GM04504 (cell line): ENCODE results near the gene POTEF.
"Not testable (repeated sequence)": the region's sequence is repeated elsewhere in the genome, so short reads cannot be mapped to it uniquely, and the experiment has no call there.

Experiments
- DNase-seq: peaks from one replicate; pipeline ENCODE4 v3.0.0-alpha.2; 2012; ENCODE audit warnings: low read depth

Gene POTEF

GRCh38 chr2:130129120-130129829 is at the start of gene POTEF:
Gene POTEF (minus strand): TSS chr2:130129222. CDS start chr2:130120515, 8,707 bp downstream.
- DNase-seq: not testable (repeated sequence)

DNA sequence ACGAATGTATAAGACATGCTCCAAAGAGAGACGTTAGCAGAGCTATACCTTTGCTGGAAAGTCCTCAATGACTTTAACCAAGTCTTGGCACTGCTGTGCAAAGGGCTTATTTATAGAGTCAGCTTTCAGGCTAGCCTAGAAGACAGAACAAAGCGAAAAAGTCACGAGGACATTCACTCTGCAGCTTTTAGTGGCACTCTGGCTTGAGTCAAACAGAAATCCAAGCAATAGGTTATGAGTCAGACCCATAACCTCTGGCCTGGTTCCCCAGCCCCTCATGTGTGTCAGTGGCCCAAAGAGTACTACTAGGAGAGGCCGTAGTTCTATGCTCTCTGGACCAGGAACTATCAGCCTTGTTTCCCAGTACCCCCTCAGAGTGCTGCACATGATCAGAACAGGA is 45.8 kb upstream of the POTEF start:
- DNase-seq: not testable (repeated sequence)

GRCh38 chr2:130169896-130170295 is 40.9 kb upstream of the POTEF start:
- DNase-seq: no peak

DNA sequence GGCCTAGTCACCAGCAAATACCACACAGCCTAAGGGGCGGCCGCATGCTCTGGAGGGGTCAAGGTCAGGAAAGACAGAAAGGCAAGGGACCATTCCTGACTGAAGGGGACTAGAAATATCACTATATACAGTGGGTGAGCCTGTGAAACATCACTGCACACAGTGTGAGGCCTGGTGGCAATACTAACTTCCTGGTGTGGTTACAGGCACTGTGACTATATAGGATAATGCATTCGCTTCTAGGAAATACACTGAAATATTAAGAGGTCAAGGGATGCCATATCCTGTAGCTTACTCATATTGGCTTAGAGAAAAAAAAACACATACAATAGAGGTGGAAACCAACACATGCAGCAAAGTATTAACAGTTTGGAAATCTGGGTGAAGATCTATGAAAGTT is 40.1 kb upstream of the POTEF start:
- not testable (repeated sequence) for DNase-seq

DNA sequence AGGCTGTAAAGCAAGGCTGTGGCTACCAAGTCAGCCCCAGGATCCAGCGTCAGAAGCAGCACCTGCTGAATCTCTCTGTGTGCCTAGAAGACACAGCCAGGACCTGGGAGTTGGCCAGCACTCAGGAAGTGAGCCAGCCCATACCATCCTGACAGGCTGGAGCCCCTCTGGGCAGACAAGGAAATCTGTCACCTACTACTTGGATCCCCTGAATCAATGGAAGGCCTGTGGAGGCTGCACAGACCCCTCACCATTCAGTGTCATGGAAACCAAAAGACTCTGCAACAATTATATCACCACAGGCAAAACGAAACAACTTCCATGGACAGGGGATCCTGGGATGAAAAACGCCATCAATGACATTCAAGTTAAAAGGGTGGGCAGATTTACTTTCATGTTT is 37.6 kb upstream of the POTEF start:
- not testable (repeated sequence) for DNase-seq

DNA sequence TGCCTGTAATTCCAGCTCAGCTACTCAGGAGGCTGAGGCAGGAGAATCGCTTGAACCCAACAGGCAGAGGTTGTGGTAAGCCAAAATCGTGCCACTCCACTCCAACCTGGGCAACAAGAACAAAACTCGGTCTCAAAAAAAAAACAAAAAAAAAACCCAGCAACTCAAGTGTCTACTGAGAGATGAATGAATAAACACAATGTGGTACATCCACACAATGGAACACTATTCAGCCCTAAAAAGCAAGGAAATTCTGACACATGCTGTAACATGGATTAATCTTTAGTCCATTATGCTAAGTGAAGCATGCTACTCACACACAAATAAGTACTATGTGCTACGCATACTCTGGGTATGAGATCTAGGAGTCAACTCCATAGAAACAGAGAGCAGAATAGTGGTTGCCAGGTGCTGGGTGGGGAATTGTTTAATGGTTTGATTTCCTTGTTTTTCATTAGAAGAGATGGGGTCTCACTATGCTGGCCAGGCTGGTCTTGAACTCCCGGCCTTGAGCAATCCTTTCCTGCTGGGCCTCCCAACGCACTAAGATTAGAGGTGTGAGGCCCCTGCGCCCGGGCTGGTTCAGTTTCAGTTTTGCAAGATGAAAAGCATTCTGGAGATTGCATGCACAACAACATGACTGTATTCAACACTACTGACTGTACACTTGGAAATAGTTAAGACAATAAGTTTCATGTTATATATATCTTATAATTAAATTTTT is 36.4 kb upstream of the POTEF start:
- no peak for DNase-seq

DNA sequence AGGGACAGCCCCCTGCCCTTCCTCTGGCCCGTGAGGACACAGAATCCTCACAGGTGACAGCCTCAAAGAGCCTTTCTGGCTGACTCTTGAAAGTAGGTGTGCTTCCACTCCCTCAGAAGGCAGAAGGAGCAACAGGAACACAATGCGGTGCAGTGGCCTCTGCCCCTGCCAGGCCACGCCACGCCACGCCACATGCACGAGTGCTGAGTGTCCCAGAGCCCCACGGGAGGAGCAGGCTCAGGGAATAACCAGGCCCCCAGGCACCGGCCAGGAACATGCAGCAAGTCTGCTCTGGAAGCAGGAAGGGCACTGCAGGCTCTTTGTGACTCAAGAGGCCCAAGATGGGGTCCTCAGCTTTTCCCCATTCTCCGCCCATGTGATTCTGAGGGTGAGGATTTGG is 33.9 kb upstream of the POTEF start:
- no peak for DNase-seq

DNA sequence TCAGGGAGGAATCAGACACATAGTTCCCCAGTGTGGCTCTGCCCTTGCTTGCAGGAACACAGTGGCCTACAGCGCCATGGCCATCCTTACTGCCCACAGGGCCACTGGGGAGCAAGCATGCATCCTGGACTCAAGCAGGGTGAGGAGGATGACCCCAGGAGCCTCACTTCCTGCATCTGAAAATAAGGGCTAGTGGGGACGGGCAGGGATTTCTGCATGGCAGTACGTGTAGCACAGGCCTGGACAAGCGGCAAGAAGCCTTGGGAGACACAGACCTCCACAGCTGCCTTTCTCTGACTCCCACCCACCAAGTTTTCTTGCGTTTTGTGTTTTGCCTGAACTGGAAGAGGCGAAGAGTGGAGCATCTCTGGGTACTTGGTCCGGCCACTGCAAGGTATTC is 33.5 kb upstream of the POTEF start:
- DNase-seq: not testable (repeated sequence)

GRCh38 chr2:130160838-130161705 is 32.0 kb upstream of the POTEF start:
- not testable (repeated sequence) for DNase-seq

GRCh38 chr2:130160131-130160530 is 31.1 kb upstream of the POTEF start:
- DNase-seq: no peak

- DNase-seq: not testable (repeated sequence)
These were observed 30.4 kb upstream of the POTEF start for GRCh38 chr2:130159376-130159775.

DNA sequence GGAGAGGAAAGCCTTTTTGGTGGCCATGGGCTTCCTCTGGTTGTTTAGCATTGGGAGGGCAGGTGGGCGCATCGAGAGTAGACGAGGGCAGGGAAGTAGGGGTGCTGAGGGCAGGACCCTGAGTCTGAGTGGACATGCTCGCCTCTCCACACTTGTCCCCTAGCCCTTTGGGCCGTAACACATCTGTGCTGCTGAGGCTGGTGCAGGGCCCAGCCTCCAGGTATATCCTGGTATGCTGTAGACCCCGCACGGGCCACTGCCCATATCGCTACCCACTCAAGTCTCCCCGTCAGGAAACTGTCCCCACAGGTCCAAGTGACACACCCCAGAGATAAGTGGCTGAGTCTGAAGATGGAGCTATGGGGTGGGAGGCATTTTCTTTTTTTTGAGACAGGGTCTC is 29.6 kb upstream of the POTEF start:
- no peak for DNase-seq

DNA sequence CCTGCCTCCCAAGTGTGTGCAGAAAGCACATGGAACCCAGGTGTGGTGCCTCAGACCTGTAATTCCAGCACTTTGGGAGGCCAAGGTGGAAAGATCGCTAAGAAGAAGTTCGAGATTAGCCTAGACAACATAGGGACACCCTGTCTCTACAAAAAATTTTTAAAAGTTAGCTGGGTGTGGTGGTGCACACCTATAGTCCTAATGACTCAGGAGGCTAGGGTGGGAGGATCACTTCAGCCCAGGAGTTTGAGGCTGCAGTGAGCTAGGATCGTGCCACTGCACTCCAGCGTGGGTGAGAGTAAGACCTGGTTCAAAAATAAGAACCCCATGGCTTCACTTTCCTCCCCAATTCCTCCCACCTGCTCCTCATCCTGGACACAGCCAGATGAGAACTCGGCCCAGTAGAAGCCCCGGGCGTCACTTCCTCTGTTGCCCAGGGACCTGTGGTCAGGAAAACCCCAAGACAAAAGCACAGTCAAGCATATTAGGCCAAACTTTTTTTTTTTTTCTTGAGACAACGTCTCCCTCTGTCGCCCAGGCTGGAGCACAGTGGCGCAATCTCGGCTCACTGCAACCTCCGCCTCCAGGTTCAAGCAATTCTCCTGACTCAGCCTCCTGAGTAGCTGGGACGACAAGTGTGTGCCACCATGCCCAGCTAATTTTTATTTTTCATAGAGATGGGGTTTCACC is 28.9 kb upstream of the POTEF start:
- DNase-seq: not testable (repeated sequence)

DNA sequence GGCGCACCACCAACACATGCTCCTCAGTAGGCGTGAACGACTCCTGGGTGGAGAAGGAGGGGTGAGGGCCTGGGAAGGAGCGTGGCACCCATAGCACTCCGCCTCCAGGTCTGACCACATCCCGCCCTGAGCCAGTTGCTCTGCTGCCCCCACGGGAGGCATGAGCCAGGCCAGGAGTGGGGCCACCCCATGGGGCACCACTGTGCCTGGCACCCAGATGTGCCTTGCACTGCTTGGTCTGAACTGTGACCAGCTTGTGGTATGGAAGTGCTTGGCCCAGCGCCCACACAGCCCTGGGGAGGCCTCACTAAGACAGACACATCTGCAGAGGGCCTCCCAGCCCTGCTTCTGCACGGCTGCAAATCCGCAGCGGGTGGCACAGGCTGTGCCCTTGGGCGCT is 28.3 kb upstream of the POTEF start:
- DNase-seq: not testable (repeated sequence)

DNA sequence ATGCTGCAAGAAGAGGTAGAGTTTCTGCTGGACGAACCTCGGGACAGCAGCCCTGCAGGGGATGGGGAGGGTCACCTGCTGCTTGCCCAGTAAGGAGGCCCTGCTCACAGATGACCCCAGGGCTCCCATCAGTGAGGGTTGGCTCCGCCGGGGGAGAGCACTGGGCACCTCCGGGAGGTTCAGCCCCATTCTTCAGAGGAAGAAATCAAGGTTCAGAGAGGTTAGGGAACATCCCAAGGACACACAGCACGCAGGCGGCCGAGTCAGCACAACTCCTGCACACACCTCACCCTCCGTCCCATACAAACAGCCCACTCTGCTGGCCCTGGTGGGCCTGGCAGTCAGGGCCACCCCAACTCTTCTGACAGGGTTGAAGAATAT is 27.6 kb upstream of the POTEF start:
- no peak for DNase-seq

DNA sequence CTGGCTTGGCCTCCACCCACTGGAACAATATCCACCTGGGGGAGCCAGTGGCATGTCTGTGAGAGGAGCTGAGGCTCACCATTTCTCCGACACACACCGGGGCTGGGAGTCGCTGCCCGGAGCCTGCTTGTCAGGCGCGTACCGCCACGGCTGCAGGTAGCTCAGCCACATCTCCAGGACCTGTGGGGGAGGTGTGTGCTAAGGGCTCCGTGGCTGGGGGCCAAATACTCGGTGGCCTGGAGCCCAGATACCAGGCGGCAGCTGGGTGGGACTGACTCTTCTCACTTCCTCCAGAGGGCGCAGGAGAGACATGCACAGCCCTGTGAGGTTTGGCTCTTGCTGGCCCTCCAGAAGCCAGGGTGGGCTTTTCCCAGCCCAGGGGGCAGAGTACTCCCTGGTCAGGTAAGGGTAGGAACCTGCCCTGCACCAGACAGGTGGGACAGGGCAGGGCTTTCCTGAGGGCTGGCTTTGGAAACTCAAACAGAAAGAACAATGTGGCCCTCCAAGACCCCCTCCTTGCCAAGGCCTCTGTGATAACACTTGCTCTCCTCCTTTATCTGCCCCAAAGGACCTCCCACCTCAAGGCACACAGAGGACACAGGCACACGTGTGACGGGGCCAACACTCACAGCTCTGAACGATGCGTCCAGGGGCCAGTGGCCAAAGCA is 27.1 kb upstream of the POTEF start:
- not testable (repeated sequence) for DNase-seq

DNA sequence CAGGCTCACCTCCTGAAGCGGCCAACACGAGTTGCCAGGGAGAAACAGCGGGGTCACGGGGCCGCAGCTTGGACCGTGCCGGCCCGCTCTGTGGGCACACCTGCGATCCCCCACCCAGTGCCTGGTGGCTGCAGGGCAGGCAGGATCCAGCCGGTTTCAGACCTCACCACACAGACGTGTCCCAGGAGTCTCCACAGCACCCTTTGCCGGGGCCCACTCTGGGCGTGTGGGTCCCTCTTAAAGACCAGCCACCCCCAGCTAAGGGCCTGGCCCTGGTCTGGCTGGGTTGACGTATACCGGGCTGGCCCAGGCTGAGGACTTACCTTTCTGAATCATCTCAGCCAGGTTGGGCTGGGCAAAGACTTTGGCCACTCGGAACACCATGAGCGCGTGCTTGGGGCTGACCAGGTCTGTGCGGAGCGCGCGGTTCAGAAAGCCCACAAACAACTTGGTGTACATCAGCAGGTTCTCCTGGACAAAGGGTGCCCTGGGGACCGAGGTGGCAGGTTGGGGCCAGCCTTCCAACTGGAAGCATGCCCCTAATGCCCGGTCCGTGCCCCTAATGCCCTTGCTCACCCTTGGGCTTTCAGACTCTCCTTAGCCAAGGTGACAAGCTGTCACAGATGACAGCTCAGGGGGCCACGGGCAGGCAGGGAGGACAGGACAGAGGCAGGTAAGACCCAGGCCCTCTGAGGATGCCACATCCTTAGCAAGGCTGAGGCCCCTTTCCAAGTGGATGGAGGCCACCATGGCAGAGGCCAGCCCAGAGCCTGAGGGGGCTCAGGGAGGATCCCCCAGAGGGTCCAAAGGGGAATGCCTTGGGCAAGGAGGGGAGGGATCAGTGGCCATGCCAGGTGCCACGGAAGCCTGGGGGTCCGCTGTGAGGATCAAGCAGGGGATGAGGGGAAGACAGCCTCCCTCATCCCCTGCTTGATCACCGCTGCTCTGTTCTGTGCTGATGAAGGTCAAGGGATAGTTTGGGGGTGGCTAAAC is 26.0 kb upstream of the POTEF start:
- no peak for DNase-seq

GRCh38 chr2:130154423-130154770 is 25.4 kb upstream of the POTEF start:
- DNase-seq: not testable (repeated sequence)

DNA sequence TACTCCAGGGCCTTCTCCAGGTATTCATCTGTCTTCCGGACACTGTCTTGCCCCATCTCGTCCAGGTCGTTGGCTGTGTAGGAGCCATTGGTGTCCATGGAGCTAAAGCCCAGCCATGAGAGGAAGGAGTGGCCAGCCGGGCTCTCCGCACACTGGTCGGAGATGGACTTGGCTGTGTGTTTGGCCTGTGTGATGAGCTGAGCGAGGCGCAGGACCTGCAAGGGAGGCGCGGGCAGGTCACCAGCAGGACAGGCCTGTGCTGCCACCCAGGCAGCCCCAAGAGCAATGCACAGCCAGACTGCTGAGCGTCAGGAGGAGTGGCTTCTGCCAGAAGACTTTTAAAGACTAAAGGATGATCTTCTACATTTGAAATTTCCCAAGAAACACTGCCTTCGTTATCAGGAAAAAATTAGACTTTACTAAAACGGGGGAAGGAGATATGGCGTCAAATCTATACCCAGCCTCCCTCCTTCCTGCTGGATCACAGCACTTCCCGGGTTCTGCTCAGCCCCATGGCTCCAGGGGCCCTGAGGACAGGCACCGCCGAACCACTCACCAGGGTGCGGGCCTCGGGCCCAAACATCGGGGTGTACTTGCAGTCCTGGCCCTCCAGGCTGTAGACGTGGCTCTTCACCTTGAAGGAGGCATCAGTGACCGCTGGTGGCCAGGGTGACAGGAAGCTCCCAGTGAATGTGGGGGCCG is 24.9 kb upstream of the POTEF start:
- not testable (repeated sequence) for DNase-seq
